Kidney (tissue), 14 donors: ENCODE results near the gene TOR1A. TPM values are rescaled to one million over a fixed set of nuclear protein-coding genes. Genes with fewer than 3 reads are reported as not detected.

Source experiments
- DNase-seq, 5 donors: peaks; one replicate each; pipeline ENCODE4 v3.0.0-alpha.2; 2013 to 2020
- FAIRE-seq: peaks from 2 replicates; lab custom pipeline; 2012; peaks lifted over from hg19 to GRCh38; lab: Jason Lieb, UNC
- H3K27ac ChIP-seq, 2 donors: one replicate each; pipeline ENCODE4 v1.7.0; 2013; ENCODE audit warnings: low read depth in 2 of 2, low read length in 2 of 2, inconsistent platforms in 1 of 2
- H3K27me3 ChIP-seq: one replicate; pipeline ENCODE4 v1.7.1; 2013; ENCODE audit warnings: low read length, inconsistent platforms; ENCODE audit not compliant: control insufficient read depth, insufficient read depth
- H3K36me3 ChIP-seq, 3 donors: one replicate each; pipeline versions ENCODE4 v1.7.0 to v1.7.1; 2013; ENCODE audit warnings: low read length in 3 of 3, control low read depth in 1 of 3, inconsistent platforms in 1 of 3; ENCODE audit not compliant: insufficient read depth in 3 of 3, control insufficient read depth in 2 of 3
- H3K4me1 ChIP-seq, 3 donors: one replicate each; pipeline versions ENCODE4 v1.7.0 to v1.7.1; 2013; ENCODE audit warnings: low read length in 3 of 3, inconsistent platforms in 1 of 3, low read depth in 1 of 3; ENCODE audit not compliant: control insufficient read depth in 2 of 3, insufficient read depth in 2 of 3
- H3K4me3 ChIP-seq, 3 donors: one replicate each; pipeline versions ENCODE4 v1.7.0 to v1.8.1; 2013; ENCODE audit warnings: low read length in 3 of 3, control low read depth in 1 of 3, inconsistent platforms in 1 of 3
- H3K9ac ChIP-seq, 3 donors: one replicate each; pipeline versions ENCODE4 v1.7.0 to v1.7.1; 2013; ENCODE audit warnings: low read length in 3 of 3, control low read depth in 1 of 3, inconsistent platforms in 1 of 3
- H3K9me3 ChIP-seq, 3 donors: one replicate each; pipeline versions ENCODE4 v1.7.0 to v1.7.1; 2013; ENCODE audit warnings: low read length in 3 of 3, control low read depth in 1 of 3, inconsistent platforms in 1 of 3; ENCODE audit not compliant: control insufficient read depth in 2 of 3, insufficient read depth in 1 of 3
- CTCF ChIP-seq: IDR thresholded peaks from 3 replicates; pipeline ENCODE4 v1.5.1; 2012; ENCODE audit warnings: mild to moderate bottlenecking, moderate library complexity, borderline replicate concordance; ENCODE audit not compliant: insufficient read depth; ENCODE audit errors: extremely low read depth
- intact Hi-C: fragments of 100-400 bp; cut with DNase I; formaldehyde crosslinking; loops from one replicate; pipeline ENCODE4 v1.11.1; 2022
- polyA plus RNA-seq: library from polyadenylated mRNA; stranded (reverse); fragments of 350-450 nt; fragmentation: Illumina TruSeq; extraction: RNeasy Lipid Tissue Mini Kit (QIAGEN cat#74804); gene quantifications from one replicate; pipeline ENCODE4 v1.2.3, GENCODE V29; 2014; ENCODE audit warnings: low read depth, low replicate concordance; ENCODE audit not compliant: insufficient read depth
- total RNA-seq: library from RNA; stranded (reverse); fragmentation: NEBNext Ultra II Directional; extraction: Animal tissue kit (Norgen Biotek cat#: 25700); gene quantifications from one replicate; pipeline ENCODE4 v1.2.1, GENCODE V29; 2021
- donor health status: control.
- donor health status: control.
- donor health status: control.
- donor health status: control.
- donor health status: control.
- donor health status: DM: yes; HTN: yes; CAD: no.
- donor health status: Normal renal cell carcinoma (clear cell type).

TOR1A gene
- total and polyA plus RNA-seq, 2 donors from 2014 or later, result 24.6 to 29.2 TPM

- no peaks in the 10 kb centered on the region for H3K27me3 ChIP-seq
- H3K4me3 ChIP-seq, result no peak overlapping the region
- H3K27ac ChIP-seq, result no peak overlapping the region
- peaks cover 0 to 2% (median 0%) of the 10 kb centered on the region in 3 donors for H3K4me1 ChIP-seq
- intact Hi-C loops, result no loop called here
- TF ChIP-seq CTCF, result no peak
- no peak for FAIRE-seq
- no peak overlapping the region for H3K9ac ChIP-seq
- no peaks in the 10 kb centered on the region for H3K36me3 ChIP-seq
- H3K9me3 ChIP-seq, result no peaks in the 10 kb centered on the region
- no peak for DNase-seq
These were observed 49.0 kb downstream of the TOR1A start for GRCh38 chr9:129774791-129775447.

- no peak overlapping the region for H3K9ac ChIP-seq
- no peak for FAIRE-seq
- no peak overlapping the region for H3K4me3 ChIP-seq
- no peaks in the 10 kb centered on the region for H3K27me3 ChIP-seq
- peaks cover 0 to 2% (median 0%) of the 10 kb centered on the region in 3 donors for H3K4me1 ChIP-seq
- no peak for TF ChIP-seq CTCF
- no peak overlapping the region for H3K27ac ChIP-seq
- intact Hi-C loops, result no loop called here
- no peaks in the 10 kb centered on the region for H3K9me3 ChIP-seq
- H3K36me3 ChIP-seq, result no peaks in the 10 kb centered on the region
- no peak for DNase-seq
These were observed 50.5 kb downstream of the TOR1A start for GRCh38 chr9:129773262-129774048.

GRCh38 chr9:129770741-129771140 is 53.2 kb downstream of the TOR1A start:
- intact Hi-C loops, result no loop called here
- TF ChIP-seq CTCF, result no peak
- no peaks in the 10 kb centered on the region for H3K27me3 ChIP-seq

More at GRCh38 chr9:129770741-129771140, 53.2 kb downstream of the TOR1A start:
- Histone ChIP-seq H3K4me1 (no peaks in the 10 kb centered on the region), H3K36me3 (no peaks in the 10 kb centered on the region), H3K9me3 (no peaks in the 10 kb centered on the region), H3K9ac (no peak overlapping the region), H3K27ac (no peak overlapping the region), H3K4me3 (no peak overlapping the region)
- DNase-seq (no peak), FAIRE-seq (no peak)
